Naive thymus-derived CD4-positive, alpha-beta T cell (primary cell): ENCODE results near the gene TTLL5. TPM values are rescaled to one million over a fixed set of nuclear protein-coding genes. Genes with fewer than 3 reads are reported as not detected.

ENCODE experiments used
- ATAC-seq: fragments of 150-1000 bp; cut with Tn5 transposase; 2 replicates; pipeline ENCODE4 v1.10.0; 2021; ENCODE audit warnings: mild to moderate bottlenecking, moderate library complexity
- CTCF ChIA-PET: fragments of 350-600 bp; sonication (Branson Sonifier 250); formaldehyde crosslinking; loops from one replicate; lab custom pipeline; 2021; ENCODE audit warnings: antibody characterized with exemption; lab: Charles Lee
- POLR2A ChIA-PET: fragments of 350-600 bp; sonication (Branson Sonifier 250); formaldehyde crosslinking; loops from one replicate; lab custom pipeline; 2021; ENCODE audit warnings: antibody characterized with exemption, inconsistent platforms; lab: Charles Lee
- DNase-seq, 9 donors: peaks; one replicate each; pipeline versions ENCODE4 v3.0.0 to v3.0.0-alpha.2; 2020 to 2022; ENCODE audit warnings: mixed read lengths in 1 of 9
- H3K27ac ChIP-seq: one replicate; pipeline ENCODE4 v1.7.0; 2013; ENCODE audit warnings: mild to moderate bottlenecking, low read depth, low read length, moderate library complexity
- H3K27me3 ChIP-seq, 2 donors: one replicate each; pipeline ENCODE4 v1.7.0; 2013; ENCODE audit warnings: low read length in 2 of 2, mild to moderate bottlenecking in 2 of 2, moderate library complexity in 2 of 2; ENCODE audit not compliant: control insufficient read depth in 2 of 2, insufficient read depth in 2 of 2
- H3K36me3 ChIP-seq, 3 experiments: 1 replicate in 2 of 3; 2 replicates in 1 of 3; pipeline ENCODE4 v1.7.0; 2013; ENCODE audit warnings: low read length in 3 of 3, mild to moderate bottlenecking in 3 of 3, moderate library complexity in 1 of 3; ENCODE audit not compliant: insufficient read depth in 3 of 3, control insufficient read depth in 2 of 3
- H3K4me1 ChIP-seq, 2 donors: one replicate each; pipeline ENCODE4 v1.7.0; 2013; ENCODE audit warnings: low read length in 2 of 2, mild to moderate bottlenecking in 2 of 2, moderate library complexity in 1 of 2; ENCODE audit not compliant: control insufficient read depth in 2 of 2, insufficient read depth in 2 of 2
- H3K4me3 ChIP-seq: 2 replicates; pipeline ENCODE4 v1.7.0; 2013; ENCODE audit warnings: mild to moderate bottlenecking, low read length
- H3K9me3 ChIP-seq, 3 experiments: 1 replicate in 2 of 3; 2 replicates in 1 of 3; pipeline ENCODE4 v1.7.0; 2013; ENCODE audit warnings: low read length in 3 of 3; ENCODE audit not compliant: control insufficient read depth in 2 of 3
- H3K27ac Mint-ChIP-seq, 9 donors: one replicate each; pipeline ENCODE4 v1.8.0; 2020 to 2022; ENCODE audit warnings: mixed read lengths in 9 of 9, mild to moderate bottlenecking in 8 of 9, moderate library complexity in 5 of 9, inconsistent platforms in 2 of 9
- H3K27me3 Mint-ChIP-seq, 5 donors: one replicate each; pipeline ENCODE4 v1.8.0; 2021 to 2022; ENCODE audit warnings: mixed read lengths in 5 of 5, mild to moderate bottlenecking in 1 of 5
- H3K36me3 Mint-ChIP-seq, 5 donors: one replicate each; pipeline ENCODE4 v1.8.0; 2020 to 2022; ENCODE audit warnings: mixed read lengths in 5 of 5, mild to moderate bottlenecking in 3 of 5, inconsistent platforms in 1 of 5
- H3K4me1 Mint-ChIP-seq, 7 donors: one replicate each; pipeline ENCODE4 v1.8.0; 2020 to 2022; ENCODE audit warnings: mixed read lengths in 7 of 7, mild to moderate bottlenecking in 3 of 7, inconsistent platforms in 1 of 7
- H3K4me3 Mint-ChIP-seq, 10 donors: one replicate each; pipeline ENCODE4 v1.8.0; 2020 to 2022; ENCODE audit warnings: mild to moderate bottlenecking in 10 of 10, mixed read lengths in 10 of 10, moderate library complexity in 6 of 10, inconsistent platforms in 2 of 10
- H3K9me3 Mint-ChIP-seq, 11 donors: one replicate each; pipeline ENCODE4 v1.8.0; 2020 to 2022; ENCODE audit warnings: mixed read lengths in 11 of 11, mild to moderate bottlenecking in 4 of 11, inconsistent platforms in 1 of 11, moderate library complexity in 1 of 11
- intact Hi-C, 2 donors: fragments of 100-400 bp; cut with micrococcal nuclease; formaldehyde crosslinking; loops; one replicate each; pipeline ENCODE4 v1.15.1; 2023
- polyA plus RNA-seq, 2 donors: library from polyadenylated mRNA; unstranded; fragments of 300-500 nt; fragmentation: Illumina TruSeq; gene quantifications; one replicate each; pipeline ENCODE4 v1.2.3, GENCODE V29; 2021
- total RNA-seq, 6 experiments: library from RNA in 5 of 6; stranded (reverse) in 5 of 6; gene quantifications; 1 replicate in 5 of 6; 2 replicates in 1 of 6; pipeline ENCODE4 v1.2.3 and lab custom pipeline; 2021 to 2026

TTLL5 gene
- total and polyA plus RNA-seq, 7 experiments from 2014 or later: 7.8 to 31.4 (median 21.5) TPM

DNA sequence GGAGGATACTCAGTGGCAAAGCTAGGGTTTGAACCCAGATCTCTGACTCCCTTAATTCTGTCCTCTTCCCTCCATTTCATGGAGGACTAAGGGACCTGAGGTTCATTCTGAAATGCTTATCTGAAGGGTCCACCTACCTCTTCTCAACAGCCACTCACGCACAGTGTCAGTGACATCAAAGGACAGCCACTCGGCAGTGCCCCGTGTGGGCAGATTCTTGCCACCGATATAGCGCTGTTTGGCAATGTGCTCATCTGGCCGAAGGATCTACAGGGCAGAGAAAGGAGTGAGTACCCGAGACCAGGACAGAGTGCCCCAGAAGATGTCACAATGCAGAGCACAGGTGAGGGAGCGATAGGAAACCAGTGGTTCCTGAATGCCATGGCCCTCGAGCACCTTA is 309.9 kb downstream of the TTLL5 start:
- Histone ChIP-seq H3K27me3 (no peaks in the 10 kb centered on the region), H3K27ac (no peak overlapping the region), H3K36me3 (peaks cover 0 to 3% (median 0%) of the 10 kb centered on the region in 3 experiments), H3K9me3 (no peaks in the 10 kb centered on the region), H3K4me3 (no peak overlapping the region), H3K4me1 (no peaks in the 10 kb centered on the region)
- intact Hi-C loops: no loop called here
- no peaks in the 10 kb centered on the region for H3K9me3 Mint-ChIP-seq
- ATAC-seq: no peak
- H3K27ac Mint-ChIP-seq: no peak overlapping the region
- H3K27me3 Mint-ChIP-seq: no peaks in the 10 kb centered on the region
- ChIA-PET POLR2A (no interaction called here), CTCF (no interaction called here)
- peaks cover 0 to 31% (median 10%) of the 10 kb centered on the region in 5 donors for H3K36me3 Mint-ChIP-seq
- H3K4me3 Mint-ChIP-seq: no peak overlapping the region
- H3K4me1 Mint-ChIP-seq: no peaks in the 10 kb centered on the region
- no peak for DNase-seq

DNA sequence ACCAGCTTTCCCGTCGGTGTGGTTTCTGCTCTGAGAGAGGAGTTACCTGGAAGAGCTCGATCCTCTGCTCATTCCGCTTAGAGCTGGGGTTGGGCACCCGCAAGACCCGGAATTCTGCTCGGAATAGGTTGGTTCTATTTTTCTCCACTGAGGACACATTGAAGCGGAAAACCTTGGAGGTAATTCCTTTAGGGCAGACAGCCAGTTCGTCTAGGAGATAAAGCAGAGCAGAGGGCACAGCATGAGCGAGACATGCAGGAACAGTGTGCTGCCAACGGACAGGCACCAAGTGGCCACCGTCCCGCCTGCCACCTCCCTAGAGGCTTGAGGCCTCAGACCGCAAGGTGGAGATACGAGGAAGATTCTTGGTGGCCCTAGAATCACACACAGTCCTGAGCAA is 310.5 kb downstream of the TTLL5 start:
- peaks cover 0 to under 1% (median 0%) of the 10 kb centered on the region in 7 donors for H3K4me1 Mint-ChIP-seq
- CTCF ChIA-PET: no interaction called here
- POLR2A ChIA-PET: no interaction called here
- ATAC-seq: no peak
- intact Hi-C loops: no loop called here
- Histone ChIP-seq H3K4me3 (no peak overlapping the region), H3K36me3 (peaks cover 0 to 3% (median 0%) of the 10 kb centered on the region in 3 experiments), H3K27ac (no peak overlapping the region), H3K4me1 (no peaks in the 10 kb centered on the region), H3K27me3 (no peaks in the 10 kb centered on the region), H3K9me3 (no peaks in the 10 kb centered on the region)
- peaks cover 0 to under 1% (median 0%) of the 10 kb centered on the region in 5 donors for H3K27me3 Mint-ChIP-seq
- no peaks in the 10 kb centered on the region for H3K9me3 Mint-ChIP-seq
- H3K27ac Mint-ChIP-seq: no peak overlapping the region
- H3K36me3 Mint-ChIP-seq: peaks cover 0 to 27% (median 5%) of the 10 kb centered on the region in 5 donors
- H3K4me3 Mint-ChIP-seq: no peak overlapping the region
- DNase-seq: no peak

DNA sequence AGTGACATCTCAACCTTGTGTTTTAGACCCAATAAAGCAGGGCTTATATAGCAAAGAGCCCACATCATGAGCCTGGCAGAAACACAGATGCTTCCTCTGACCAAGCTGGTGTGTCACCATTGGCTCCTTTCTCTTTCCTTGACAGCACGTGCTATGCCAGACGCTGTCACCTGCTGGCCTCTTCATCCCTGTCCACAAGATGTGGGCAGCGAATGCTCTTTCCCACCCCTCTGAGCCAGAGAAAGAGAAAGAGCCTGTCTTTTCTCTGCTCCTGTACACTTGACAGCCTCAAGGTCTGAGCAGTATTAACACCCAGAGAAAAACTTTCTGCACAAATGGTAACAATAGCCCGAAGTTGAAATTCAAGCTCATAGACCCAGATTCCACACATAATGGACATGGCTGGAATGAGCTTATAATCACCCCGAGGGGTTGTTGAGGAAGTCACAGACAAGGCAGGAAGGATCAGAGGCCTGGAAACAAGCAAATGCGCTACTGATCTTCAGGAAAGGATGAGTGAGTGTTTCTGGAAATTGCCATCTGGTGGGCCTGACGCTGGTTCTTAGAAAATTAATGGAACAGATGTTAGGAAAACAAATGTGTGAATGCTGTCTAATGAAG is 311.9 kb downstream of the TTLL5 start:
- Histone ChIP-seq H3K9me3 (no peaks in the 10 kb centered on the region), H3K27me3 (no peaks in the 10 kb centered on the region), H3K27ac (no peak overlapping the region), H3K36me3 (peaks cover 0 to 3% (median 0%) of the 10 kb centered on the region in 3 experiments), H3K4me1 (no peaks in the 10 kb centered on the region), H3K4me3 (no peak overlapping the region)
- ATAC-seq: no peak
- intact Hi-C loops: no loop called here
- DNase-seq: no peak
- H3K36me3 Mint-ChIP-seq: peaks cover 0 to 28% (median 0%) of the 10 kb centered on the region in 5 donors
- H3K9me3 Mint-ChIP-seq: peaks cover 0 to 1% (median 0%) of the 10 kb centered on the region in 11 donors
- ChIA-PET POLR2A (interaction anchor here (1.5 kb wide), 1 partner anchor 9 kb away, joined by 7 read pairs; the partner anchor contains the start of gene TGFB3), CTCF (no interaction called here)
- H3K4me3 Mint-ChIP-seq: no peak overlapping the region
- H3K27ac Mint-ChIP-seq: no peak overlapping the region
- H3K27me3 Mint-ChIP-seq: peaks cover 0 to 2% (median 0%) of the 10 kb centered on the region in 5 donors
- peaks cover 0 to 2% (median 1%) of the 10 kb centered on the region in 7 donors for H3K4me1 Mint-ChIP-seq

DNA sequence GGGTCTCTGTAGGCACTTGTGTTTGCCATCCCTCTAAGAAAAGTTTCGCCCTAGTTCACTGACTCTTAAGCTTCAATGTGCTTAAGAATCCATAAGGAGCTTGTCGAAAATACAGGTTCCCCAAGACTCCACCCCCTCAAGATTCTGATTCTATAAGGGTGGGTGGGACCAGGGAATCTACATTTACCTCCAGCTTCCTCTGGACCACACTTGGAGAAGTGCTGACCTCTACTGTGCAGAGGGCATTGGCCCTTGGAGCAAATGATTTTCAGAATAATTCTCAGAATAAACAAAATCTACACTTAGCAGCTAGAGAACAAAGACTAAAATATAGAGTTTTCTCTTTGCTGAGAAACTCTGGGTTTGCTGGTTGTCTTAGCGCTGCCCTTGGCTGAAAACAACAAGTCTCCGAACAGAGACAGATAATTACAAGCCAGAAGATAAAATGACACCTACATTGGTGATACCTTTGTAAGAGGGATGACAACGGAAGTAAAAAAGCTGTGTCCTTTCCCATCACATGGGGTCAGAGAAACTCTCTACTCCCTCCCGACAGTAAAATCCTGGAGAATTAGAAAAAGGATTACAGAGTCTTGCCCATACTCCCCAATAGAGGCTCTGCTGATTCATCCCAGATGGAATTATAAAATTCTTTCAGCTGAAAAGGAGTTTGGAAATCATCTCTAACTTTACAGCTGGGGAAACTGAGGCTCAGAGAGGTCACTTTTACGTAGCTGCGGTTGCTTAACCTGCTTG is 316.0 kb downstream of the TTLL5 start:
- ATAC-seq: no peak
- Mint-ChIP-seq H3K27me3 (peaks cover 0 to 2% (median 0%) of the 10 kb centered on the region in 5 donors), H3K36me3 (peaks cover 0 to 8% (median 2%) of the 10 kb centered on the region in 5 donors), H3K4me3 (no peak overlapping the region), H3K27ac (peak overlapping the region in 2 of 9 donors; percentile 11 to 16), H3K9me3 (peaks cover 0 to 3% (median 0%) of the 10 kb centered on the region in 11 donors), H3K4me1 (peaks cover 31 to 42% (median 37%) of the 10 kb centered on the region in 7 donors)
- CTCF ChIA-PET: interaction anchor here (0.7 to 5.8 kb wide), 2 partner anchors 266 to 316 kb away, joined by 4 to 42 read pairs; partner anchors contain the start of genes ERG28 and TTLL5
- Histone ChIP-seq H3K9me3 (no peaks in the 10 kb centered on the region), H3K27me3 (no peaks in the 10 kb centered on the region), H3K4me1 (peaks cover 9 to 27% of the 10 kb centered on the region in 2 donors), H3K36me3 (no peaks in the 10 kb centered on the region), H3K4me3 (no peak overlapping the region), H3K27ac (no peak overlapping the region)
- intact Hi-C loops: no loop called here
- DNase-seq: no peak
- POLR2A ChIA-PET: interaction anchor here (1.5 kb wide), 1 partner anchor 224 kb away, joined by 3 read pairs; no protein-coding TSS in a partner anchor

DNA sequence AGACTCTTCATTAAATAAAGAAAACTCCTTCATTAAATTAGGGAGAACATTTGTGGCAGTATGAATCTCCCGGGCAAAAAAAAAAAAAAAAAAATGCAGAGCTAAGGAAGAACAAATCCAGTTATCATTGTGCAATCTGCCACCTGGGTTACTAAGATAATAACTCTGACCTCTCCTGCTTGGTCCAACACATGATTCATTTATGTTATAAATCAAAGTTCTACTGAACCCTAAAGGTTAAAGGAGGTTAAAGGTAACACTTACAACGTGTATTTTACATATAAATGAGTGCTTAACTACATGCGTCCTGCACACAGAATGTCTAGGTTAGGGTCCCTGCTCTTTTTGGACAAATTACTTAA is 316.5 kb downstream of the TTLL5 start:
- ATAC-seq: no peak
- no peak overlapping the region for H3K27ac ChIP-seq
- H3K9me3 ChIP-seq: no peaks in the 10 kb centered on the region
- H3K27me3 ChIP-seq: no peaks in the 10 kb centered on the region
- ChIA-PET POLR2A (no interaction called here), CTCF (interaction anchor here (5.8 kb wide), 1 partner anchor 267 kb away, joined by 42 read pairs; no protein-coding TSS in a partner anchor)
- peaks cover 9 to 27% of the 10 kb centered on the region in 2 donors for H3K4me1 ChIP-seq
- intact Hi-C loops: no loop called here
- peaks cover 32 to 43% (median 38%) of the 10 kb centered on the region in 7 donors for H3K4me1 Mint-ChIP-seq
- H3K9me3 Mint-ChIP-seq: peaks cover 0 to 3% (median 0%) of the 10 kb centered on the region in 11 donors
- H3K4me3 Mint-ChIP-seq: no peak overlapping the region
- DNase-seq: no peak
- peaks cover 0 to 2% (median 0%) of the 10 kb centered on the region in 5 donors for H3K27me3 Mint-ChIP-seq
- H3K4me3 ChIP-seq: no peak overlapping the region
- no peaks in the 10 kb centered on the region for H3K36me3 ChIP-seq
- peaks cover 0 to 8% (median 2%) of the 10 kb centered on the region in 5 donors for H3K36me3 Mint-ChIP-seq
- H3K27ac Mint-ChIP-seq: peak overlapping the region in 3 of 9 donors; percentile 33 to 86 (median 56)

DNA sequence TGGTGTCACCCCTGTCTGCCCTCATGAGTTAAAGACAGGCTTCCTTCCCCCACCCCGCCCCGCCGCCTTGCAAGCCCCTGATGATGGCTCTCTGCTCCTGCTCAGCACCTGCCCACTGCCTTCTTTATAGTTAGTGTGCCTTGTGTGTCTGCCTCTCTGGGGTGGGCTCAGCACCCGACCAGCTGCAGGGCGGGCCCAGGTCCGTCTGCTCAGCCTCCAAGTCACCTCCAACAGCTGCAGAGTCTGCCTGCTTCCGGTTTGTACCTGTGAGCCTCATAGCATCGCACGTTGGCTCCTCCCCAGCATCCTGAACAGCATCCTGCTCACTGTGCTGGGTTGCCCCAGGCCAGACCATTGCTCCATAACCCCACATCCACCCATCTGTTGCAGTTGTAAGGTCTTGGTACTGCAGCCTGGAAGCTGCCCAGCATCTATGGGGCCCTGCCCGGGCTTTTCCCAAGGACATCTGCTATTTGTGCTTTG is 317.2 kb downstream of the TTLL5 start:
- DNase-seq (peak in 7 of 9 donors; percentile 10 to 49 (median 36)), ATAC-seq (peak; percentile 24)
- Mint-ChIP-seq H3K36me3 (peaks cover 0 to 8% (median 2%) of the 10 kb centered on the region in 5 donors), H3K9me3 (peaks cover 0 to 3% (median 0%) of the 10 kb centered on the region in 11 donors), H3K27me3 (peaks cover 0 to 7% (median 0%) of the 10 kb centered on the region in 5 donors), H3K4me3 (peak overlapping the region in 5 of 10 donors; percentile 12 to 72 (median 45)), H3K4me1 (peaks cover 32 to 47% (median 38%) of the 10 kb centered on the region in 7 donors), H3K27ac (peak overlapping the region in 7 of 9 donors; percentile 33 to 92 (median 77))
- H3K27me3 ChIP-seq: no peaks in the 10 kb centered on the region
- H3K4me3 ChIP-seq: no peak overlapping the region
- ChIA-PET CTCF (interaction anchor here (0.6 to 5.8 kb wide), 3 partner anchors 72 to 457 kb away, joined by 4 to 42 read pairs (median 4); no protein-coding TSS in a partner anchor), POLR2A (no interaction called here)
- H3K4me1 ChIP-seq: peaks cover 9 to 27% of the 10 kb centered on the region in 2 donors
- intact Hi-C loops: no loop called here
- H3K9me3 ChIP-seq: no peaks in the 10 kb centered on the region
- H3K36me3 ChIP-seq: no peaks in the 10 kb centered on the region
- no peak overlapping the region for H3K27ac ChIP-seq
